Adrenal gland (tissue), 12 donors: Measurements from ENCODE around the gene WDR19. TPM values are rescaled to one million over a fixed set of nuclear protein-coding genes. Genes with fewer than 3 reads are reported as not detected.

Experiments
- DNase-seq, 7 donors: peaks; one replicate each; pipeline ENCODE4 v3.0.0-alpha.2; 2019 to 2020
- H3K27ac ChIP-seq, 5 donors: fragments of 200-600 bp; sonication (generic) in 4 of 5; 1 replicate in 3 of 5; 2 replicates in 2 of 5; pipeline versions ENCODE4 v1.5.1 to v1.8.0; 2016 to 2020; ENCODE audit warnings: mild to moderate bottlenecking in 1 of 5
- H3K27me3 ChIP-seq: fragments of 200-600 bp; 2 replicates; pipeline ENCODE4 v1.8.0; 2021
- H3K36me3 ChIP-seq, 2 donors: fragments of 200-600 bp; replicated peaks in 1 of 2; 1 replicate in 1 of 2; 2 replicates in 1 of 2; pipeline versions ENCODE4 v1.5.1 to v1.8.0; 2018 to 2022
- H3K4me1 ChIP-seq, 2 donors: fragments of 200-600 bp; replicated peaks in 1 of 2; 1 replicate in 1 of 2; 2 replicates in 1 of 2; pipeline versions ENCODE4 v1.5.1 to v1.8.0; 2018 to 2021
- H3K4me3 ChIP-seq, 4 donors: fragments of 200-600 bp; sonication (generic) in 3 of 4; one replicate each; pipeline ENCODE4 v1.5.1; 2016 to 2018
- H3K9me3 ChIP-seq, 3 donors: fragments of 200-600 bp; sonication (generic) in 1 of 3; replicated peaks in 1 of 3; 1 replicate in 2 of 3; 2 replicates in 1 of 3; pipeline versions ENCODE4 v1.5.1 to v1.8.0; 2016 to 2021
- CTCF ChIP-seq, 6 experiments: fragments of 450-650 bp in 4 of 6; fragments of 200-600 bp in 2 of 6; sonication (generic) in 1 of 6; IDR thresholded peaks; 1 replicate in 5 of 6; 2 replicates in 1 of 6; pipeline versions ENCODE4 v1.5.1 to v1.8.0; 2016 to 2021; ENCODE audit warnings: antibody characterized with exemption in 6 of 6, mild to moderate bottlenecking in 2 of 6, moderate library complexity in 1 of 6
- POLR2A ChIP-seq, 2 donors: fragments of 450-650 bp; IDR thresholded peaks; one replicate each; pipeline ENCODE4 v1.6.1; 2017; ENCODE audit warnings: antibody characterized with exemption in 2 of 2, mild to moderate bottlenecking in 2 of 2, moderate library complexity in 1 of 2
- WGBS, 4 donors: extraction: QIAGEN DNeasy Blood & Tissue Kit in 2 of 4; methylation state at CpG; one replicate each; pipeline versions ENCODE4 v1.1.5 to v1.1.7; 2013 to 2017; 5-methylcytosine and 5-hydroxymethylcytosine counted together
- intact Hi-C, 2 donors: fragments of 100-400 bp; cut with DNase I; formaldehyde crosslinking; loops; one replicate each; pipeline versions ENCODE4 v1.14.1 to v1.15.0; 2022 to 2023
- polyA plus RNA-seq, 3 donors: library from polyadenylated mRNA; stranded (reverse); fragments of 200-250 nt in 2 of 3; fragments of 350-450 nt in 1 of 3; fragmentation: Illumina TruSeq in 1 of 3; extraction: RNeasy Lipid Tissue Mini Kit (QIAGEN cat#74804) in 1 of 3; gene quantifications; one replicate each; pipeline ENCODE4 v1.2.3, GENCODE V29; 2013 to 2014
- total RNA-seq, 9 donors: library from RNA; depleted of rRNA in 4 of 9; stranded (reverse); fragments of >200 nt in 4 of 9; fragments of 120-200 nt in 1 of 9; fragmentation: NEBNext Ultra II Directional in 1 of 9; extraction: Animal tissue kit (Norgen Biotek cat#: 25700) in 1 of 9; gene quantifications; one replicate each; pipeline versions ENCODE4 v1.1.0 to v1.2.4, GENCODE V29; 2013 to 2023
- donor health status: healthy with polysubstance abuse.
- donor health status: Bipolar disorder and iron deficiency.
- donor health status: DM: yes; HTN: yes; CAD: no.
- donor health status: DM: no; HTN: no; CAD: no.
- donor health status: DM: no; HTN: no; CAD: no.
- donor health status: DM: yes; HTN: yes; CAD: no.

Gene WDR19
- total and polyA plus RNA-seq, 12 donors: 11.3 to 136 (median 42.6) TPM

- Histone ChIP-seq H3K9me3 (no peaks in the 10 kb centered on the region), H3K36me3 (peaks cover 0 to 19% of the 10 kb centered on the region in 2 donors), H3K27me3 (no peaks in the 10 kb centered on the region), H3K27ac (no peak overlapping the region), H3K4me1 (no peaks in the 10 kb centered on the region), H3K4me3 (no peak overlapping the region)
- intact Hi-C loops: no loop called here
- TF ChIP-seq CTCF (IDR thresholded peaks at IDR 0.05) (no peak), POLR2A (IDR thresholded peaks at IDR 0.05) (no peak)
- 86 to 93% (median 91%) methylated on average over 3 of the region's 3 CpGs for WGBS, 4 donors
- DNase-seq: no peak
These were observed 61.1 kb downstream of the WDR19 start for GRCh38 chr4:39243462-39243861.

GRCh38 chr4:39255266-39255665, 72.9 kb downstream of the WDR19 start:
- Histone ChIP-seq H3K36me3 (peaks cover 0 to 6% of the 10 kb centered on the region in 2 donors), H3K4me1 (no peaks in the 10 kb centered on the region), H3K27me3 (no peaks in the 10 kb centered on the region), H3K9me3 (no peaks in the 10 kb centered on the region), H3K27ac (no peak overlapping the region), H3K4me3 (no peak overlapping the region)
- intact Hi-C loops: loop anchor here in 1 of 2 donors (5.0 kb wide), 1 partner anchor 38 kb away; no protein-coding TSS in a partner anchor
- WGBS, 4 donors: 52 to 68% (median 57%) methylated on average over 2 of the region's 2 CpGs
- DNase-seq: no peak
- TF ChIP-seq POLR2A (IDR thresholded peaks at IDR 0.05): no peak
- no peak for TF ChIP-seq CTCF (IDR thresholded peaks at IDR 0.05)

GRCh38 chr4:39255871-39256270, 73.5 kb downstream of the WDR19 start:
- Histone ChIP-seq H3K4me1 (no peaks in the 10 kb centered on the region), H3K36me3 (peaks cover 0 to 6% of the 10 kb centered on the region in 2 donors), H3K27ac (no peak overlapping the region), H3K4me3 (no peak overlapping the region), H3K9me3 (no peaks in the 10 kb centered on the region), H3K27me3 (no peaks in the 10 kb centered on the region)
- 73 to 86% (median 76%) methylated on average over 5 of the region's 5 CpGs for WGBS, 4 donors
- no peak for DNase-seq
- TF ChIP-seq POLR2A (IDR thresholded peaks at IDR 0.05) (no peak), CTCF (IDR thresholded peaks at IDR 0.05) (no peak)
- intact Hi-C loops: loop anchor here in 1 of 2 donors (5.0 kb wide), 1 partner anchor 39 kb away; no protein-coding TSS in a partner anchor

- Histone ChIP-seq H3K36me3 (peaks cover 0 to 6% of the 10 kb centered on the region in 2 donors), H3K4me3 (no peak overlapping the region), H3K9me3 (no peaks in the 10 kb centered on the region), H3K27ac (no peak overlapping the region), H3K4me1 (no peaks in the 10 kb centered on the region), H3K27me3 (no peaks in the 10 kb centered on the region)
- TF ChIP-seq CTCF (IDR thresholded peaks at IDR 0.05) (no peak), POLR2A (IDR thresholded peaks at IDR 0.05) (no peak)
- no peak for DNase-seq
- intact Hi-C loops: loop anchor here in 1 of 2 donors (5.0 kb wide), 1 partner anchor 39 kb away; no protein-coding TSS in a partner anchor
- 83 to 88% (median 86%) methylated on average over 2 of the region's 2 CpGs for WGBS, 4 donors
These were observed 74.1 kb downstream of the WDR19 start for GRCh38 chr4:39256436-39256835.
